Effector memory CD8-positive, alpha-beta T cell (primary cell): ENCODE results near the gene PPP1R3F.
A peak's percentile ranks its signal among the peaks of the same experiment; 100 is the strongest.

Experiments used
- ATAC-seq: fragments of 150-1000 bp; cut with Tn5 transposase; replicated peaks from 2 replicates; pipeline ENCODE4 v1.10.0; 2021; ENCODE audit warnings: mild to moderate bottlenecking, moderate library complexity
- DNase-seq, 3 experiments: peaks; one replicate each; pipeline ENCODE4 v3.0.0; 2021
- H3K27ac Mint-ChIP-seq, 2 donors: one replicate each; pipeline ENCODE4 v1.8.0; 2022; ENCODE audit warnings: mild to moderate bottlenecking in 2 of 2, mixed read lengths in 2 of 2, moderate library complexity in 2 of 2
- H3K27me3 Mint-ChIP-seq, 2 donors: one replicate each; pipeline ENCODE4 v1.8.0; 2022; ENCODE audit warnings: mixed read lengths in 2 of 2
- H3K36me3 Mint-ChIP-seq: one replicate; pipeline ENCODE4 v1.8.0; 2022; ENCODE audit warnings: mild to moderate bottlenecking, moderate library complexity, mixed read lengths; ENCODE audit not compliant: insufficient read depth
- H3K4me1 Mint-ChIP-seq, 2 donors: one replicate each; pipeline ENCODE4 v1.8.0; 2022; ENCODE audit warnings: low read depth in 2 of 2, mixed read lengths in 2 of 2
- H3K4me3 Mint-ChIP-seq, 2 donors: one replicate each; pipeline ENCODE4 v1.8.0; 2022; ENCODE audit warnings: mild to moderate bottlenecking in 2 of 2, mixed read lengths in 2 of 2, moderate library complexity in 2 of 2
- H3K9me3 Mint-ChIP-seq, 2 donors: one replicate each; pipeline ENCODE4 v1.8.0; 2022; ENCODE audit warnings: mixed read lengths in 2 of 2

PPP1R3F gene

GRCh38 chrX:49270249-49270921, 792 bp downstream of the PPP1R3F start:
- Mint-ChIP-seq H3K27me3 (no peaks in the 10 kb centered on the region), H3K4me1 (peaks cover 35 to 40% of the 10 kb centered on the region in 2 donors), H3K4me3 (peak overlapping the region; percentile 73 to 86), H3K27ac (peak overlapping the region; percentile 86 to 99), H3K9me3 (no peaks in the 10 kb centered on the region), H3K36me3 (peaks cover 23% of the 10 kb centered on the region)
- peak in 1 of 3 experiments; percentile 10 for DNase-seq
- ATAC-seq = no peak

GRCh38 chrX:49271341-49271740, 1.7 kb downstream of the PPP1R3F start:
- peaks cover 24% of the 10 kb centered on the region for H3K36me3 Mint-ChIP-seq
- no peaks in the 10 kb centered on the region for H3K9me3 Mint-ChIP-seq
- ATAC-seq (no peak), DNase-seq (no peak)
- peak overlapping the region; percentile 86 to 90 for H3K27ac Mint-ChIP-seq
- no peaks in the 10 kb centered on the region for H3K27me3 Mint-ChIP-seq
- H3K4me3 Mint-ChIP-seq = peak overlapping the region; percentile 73 to 77
- H3K4me1 Mint-ChIP-seq = peaks cover 40 to 45% of the 10 kb centered on the region in 2 donors

- H3K36me3 Mint-ChIP-seq = peaks cover 27% of the 10 kb centered on the region
- H3K4me1 Mint-ChIP-seq = peaks cover 45 to 49% of the 10 kb centered on the region in 2 donors
- H3K27me3 Mint-ChIP-seq = no peaks in the 10 kb centered on the region
- H3K4me3 Mint-ChIP-seq = peak overlapping the region; percentile 73 to 77
- ATAC-seq (no peak), DNase-seq (no peak)
- H3K27ac Mint-ChIP-seq = peak overlapping the region; percentile 86 to 88
- H3K9me3 Mint-ChIP-seq = no peaks in the 10 kb centered on the region
Measured at GRCh38 chrX:49272421-49272820, 2.8 kb downstream of the PPP1R3F start.

- Mint-ChIP-seq H3K27ac (peak overlapping the region; percentile 86 to 88), H3K4me3 (peak overlapping the region; percentile 73 to 77), H3K27me3 (no peaks in the 10 kb centered on the region), H3K4me1 (peaks cover 51 to 52% of the 10 kb centered on the region in 2 donors), H3K9me3 (no peaks in the 10 kb centered on the region), H3K36me3 (peaks cover 24% of the 10 kb centered on the region)
- DNase-seq (peak; percentile 12 to 15 (median 15)), ATAC-seq (peak; percentile 8)
Measured at GRCh38 chrX:49273181-49273727, 3.7 kb downstream of the PPP1R3F start.

GRCh38 chrX:49276207-49276606, 6.6 kb downstream of the PPP1R3F start:
- ATAC-seq (no peak), DNase-seq (no peak)
- no peak overlapping the region for H3K27ac Mint-ChIP-seq
- H3K4me1 Mint-ChIP-seq = peaks cover 48 to 50% of the 10 kb centered on the region in 2 donors
- H3K27me3 Mint-ChIP-seq = no peaks in the 10 kb centered on the region
- H3K4me3 Mint-ChIP-seq = no peak overlapping the region
- peaks cover 12% of the 10 kb centered on the region for H3K36me3 Mint-ChIP-seq
- H3K9me3 Mint-ChIP-seq = no peaks in the 10 kb centered on the region

- Mint-ChIP-seq H3K4me1 (peaks cover 46 to 47% of the 10 kb centered on the region in 2 donors), H3K36me3 (peaks cover 13% of the 10 kb centered on the region), H3K27me3 (no peaks in the 10 kb centered on the region), H3K27ac (peak overlapping the region; percentile 82 to 83), H3K4me3 (peak overlapping the region; percentile 15 to 49), H3K9me3 (no peaks in the 10 kb centered on the region)
- ATAC-seq (no peak), DNase-seq (no peak)
Measured at GRCh38 chrX:49276671-49277534, 7.3 kb downstream of the PPP1R3F start.

DNA sequence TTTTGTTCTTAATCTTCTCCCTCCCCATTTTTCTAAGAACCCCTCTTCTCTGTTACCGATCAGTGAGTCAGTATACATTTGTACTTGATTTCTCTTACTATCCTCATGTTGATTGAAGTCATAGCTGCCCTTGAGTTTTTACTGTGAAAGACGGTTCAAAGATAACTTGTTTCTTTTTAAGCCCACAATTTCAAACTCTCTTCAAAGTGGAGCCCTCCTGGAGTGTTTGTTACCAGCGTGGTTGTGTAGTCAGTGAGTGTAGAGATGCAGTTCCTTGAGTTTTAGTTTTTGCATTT, 7.9 kb downstream of the PPP1R3F start:
- Mint-ChIP-seq H3K27ac (peak overlapping the region; percentile 82 to 83), H3K9me3 (no peaks in the 10 kb centered on the region), H3K4me1 (peaks cover 45 to 51% of the 10 kb centered on the region in 2 donors), H3K27me3 (no peaks in the 10 kb centered on the region), H3K36me3 (peaks cover 15% of the 10 kb centered on the region), H3K4me3 (peak overlapping the region in 1 of 2 donors; percentile 15)
- ATAC-seq = no peak
- DNase-seq = no peak

GRCh38 chrX:49278081-49278480, 8.5 kb downstream of the PPP1R3F start:
- Mint-ChIP-seq H3K9me3 (no peaks in the 10 kb centered on the region), H3K4me3 (peak overlapping the region in 1 of 2 donors; percentile 15), H3K27ac (peak overlapping the region; percentile 82 to 83), H3K27me3 (no peaks in the 10 kb centered on the region), H3K4me1 (peaks cover 41 to 46% of the 10 kb centered on the region in 2 donors), H3K36me3 (peaks cover 14% of the 10 kb centered on the region)
- DNase-seq (no peak), ATAC-seq (no peak)

GRCh38 chrX:49282647-49283011, 13.0 kb downstream of the PPP1R3F start:
- no peak overlapping the region for H3K4me3 Mint-ChIP-seq
- no peak for ATAC-seq
- H3K27ac Mint-ChIP-seq = peak overlapping the region in 1 of 2 donors; percentile 19
- H3K27me3 Mint-ChIP-seq = no peaks in the 10 kb centered on the region
- no peak for DNase-seq
- H3K9me3 Mint-ChIP-seq = no peaks in the 10 kb centered on the region
- peaks cover 11% of the 10 kb centered on the region for H3K36me3 Mint-ChIP-seq
- H3K4me1 Mint-ChIP-seq = peaks cover 13 to 16% of the 10 kb centered on the region in 2 donors

DNA sequence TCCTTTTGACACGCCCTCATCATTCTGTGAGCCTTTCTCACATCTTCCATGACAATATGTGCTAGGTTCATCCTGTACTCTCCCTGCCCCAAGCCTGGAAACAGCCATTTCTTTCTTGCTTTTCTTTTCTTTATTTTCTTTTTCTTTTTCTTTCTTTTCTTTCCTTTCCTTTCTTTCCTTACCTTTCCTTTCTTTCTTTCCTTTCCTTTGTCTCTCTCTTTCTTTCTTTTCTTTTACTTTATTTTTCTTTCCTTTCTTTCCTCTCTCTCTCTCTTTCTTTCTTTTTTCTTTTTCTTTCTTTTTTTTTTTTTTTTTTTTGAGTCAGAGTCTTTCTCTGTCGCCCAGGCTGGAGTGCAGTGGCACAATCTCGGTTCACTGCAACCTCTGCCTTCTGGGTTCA, 14.6 kb downstream of the PPP1R3F start:
- no peaks in the 10 kb centered on the region for H3K27me3 Mint-ChIP-seq
- H3K27ac Mint-ChIP-seq = no peak overlapping the region
- no peaks in the 10 kb centered on the region for H3K9me3 Mint-ChIP-seq
- H3K4me3 Mint-ChIP-seq = no peak overlapping the region
- peaks cover 14 to 23% of the 10 kb centered on the region in 2 donors for H3K4me1 Mint-ChIP-seq
- H3K36me3 Mint-ChIP-seq = peaks cover 11% of the 10 kb centered on the region
- ATAC-seq = no peak
- no peak for DNase-seq

DNA sequence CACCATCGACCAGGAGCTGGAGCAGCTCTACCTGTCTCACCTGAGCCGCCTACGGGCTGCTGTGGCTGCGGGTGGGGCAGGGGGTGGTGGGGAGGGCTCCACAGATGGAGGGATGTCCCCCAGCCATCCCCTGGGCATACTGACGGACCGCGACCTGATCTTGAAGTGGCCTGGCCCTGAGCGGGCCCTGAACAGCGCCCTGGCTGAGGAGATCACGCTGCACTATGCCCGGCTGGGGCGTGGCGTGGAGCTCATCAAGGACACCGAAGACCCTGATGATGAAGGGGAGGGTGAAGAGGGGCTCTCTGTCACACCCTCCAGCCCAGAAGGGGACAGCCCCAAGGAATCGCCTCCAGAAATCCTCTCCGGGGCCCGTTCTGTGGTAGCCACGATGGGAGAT, 16.5 kb downstream of the PPP1R3F start:
- no peaks in the 10 kb centered on the region for H3K27me3 Mint-ChIP-seq
- no peaks in the 10 kb centered on the region for H3K9me3 Mint-ChIP-seq
- peaks cover 14 to 20% of the 10 kb centered on the region in 2 donors for H3K4me1 Mint-ChIP-seq
- ATAC-seq (no peak), DNase-seq (no peak)
- H3K36me3 Mint-ChIP-seq = peaks cover 11% of the 10 kb centered on the region
- no peak overlapping the region for H3K4me3 Mint-ChIP-seq
- H3K27ac Mint-ChIP-seq = no peak overlapping the region

DNA sequence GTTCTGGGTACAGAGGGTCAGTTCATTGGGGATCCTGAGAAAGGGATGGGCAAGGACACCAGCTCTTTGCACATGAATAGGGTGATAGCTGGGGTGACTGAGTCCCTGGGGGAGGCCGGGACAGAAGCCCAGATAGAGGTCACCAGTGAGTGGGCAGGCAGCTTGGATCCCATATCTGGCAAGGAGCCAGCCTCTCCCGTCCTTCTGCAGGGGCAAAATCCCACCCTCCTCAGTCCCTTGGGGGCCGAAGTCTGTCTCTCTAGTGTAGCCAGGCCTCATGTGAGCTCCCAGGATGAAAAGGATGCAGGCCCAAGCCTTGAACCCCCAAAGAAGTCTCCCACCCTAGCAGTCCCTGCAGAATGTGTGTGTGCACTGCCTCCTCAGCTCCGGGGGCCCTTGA, 17.0 kb downstream of the PPP1R3F start:
- peaks cover 11% of the 10 kb centered on the region for H3K36me3 Mint-ChIP-seq
- no peak for ATAC-seq
- no peak overlapping the region for H3K4me3 Mint-ChIP-seq
- no peaks in the 10 kb centered on the region for H3K9me3 Mint-ChIP-seq
- peaks cover 14 to 20% of the 10 kb centered on the region in 2 donors for H3K4me1 Mint-ChIP-seq
- no peaks in the 10 kb centered on the region for H3K27me3 Mint-ChIP-seq
- DNase-seq = no peak
- peak overlapping the region; percentile 20 to 56 for H3K27ac Mint-ChIP-seq

DNA sequence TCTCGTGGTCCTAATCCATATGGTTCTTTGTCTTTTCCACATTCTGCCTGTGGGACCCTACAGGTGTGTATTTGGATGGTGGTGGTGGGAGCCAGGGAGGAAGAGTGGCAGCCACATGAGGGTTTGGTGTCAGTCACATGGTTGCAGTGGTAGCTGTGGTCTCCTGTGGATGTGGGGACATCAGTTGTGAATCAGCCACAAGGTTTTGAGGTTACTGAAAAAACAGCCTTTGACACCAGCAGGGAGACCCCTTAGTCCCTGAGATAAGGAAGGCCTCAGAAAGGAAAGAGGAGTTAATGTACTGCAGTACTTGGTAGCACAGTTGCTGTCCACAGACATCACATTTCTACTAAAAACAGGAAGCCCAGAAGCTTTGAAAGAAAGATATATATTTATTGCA, 18.1 kb downstream of the PPP1R3F start:
- ATAC-seq (no peak), DNase-seq (no peak)
- H3K36me3 Mint-ChIP-seq = peaks cover 8% of the 10 kb centered on the region
- no peak overlapping the region for H3K4me3 Mint-ChIP-seq
- no peaks in the 10 kb centered on the region for H3K27me3 Mint-ChIP-seq
- H3K27ac Mint-ChIP-seq = peak overlapping the region in 1 of 2 donors; percentile 75
- H3K4me1 Mint-ChIP-seq = peaks cover 20 to 24% of the 10 kb centered on the region in 2 donors
- H3K9me3 Mint-ChIP-seq = no peaks in the 10 kb centered on the region
